SK-N-SH (cell line): ENCODE measurements around the gene GPR6.

Experiments used
- CTCF ChIP-seq: fragments of 200-600 bp; sonication (generic); IDR thresholded peaks from 2 replicates; pipeline ENCODE4 v1.6.1; 2017; ENCODE audit warnings: antibody characterized with exemption, mild to moderate bottlenecking, moderate library complexity
- MXI1 ChIP-seq: IDR thresholded peaks from 2 replicates; pipeline ENCODE4 v1.6.1; 2012; ENCODE audit warnings: mild to moderate bottlenecking, low read depth, low read length, improper control_type of control experiment
- NFIC ChIP-seq: IDR thresholded peaks from 2 replicates; pipeline ENCODE4 v1.4.0; 2012; ENCODE audit warnings: borderline replicate concordance
- TAF1 ChIP-seq: IDR thresholded peaks from 2 replicates; pipeline ENCODE4 v1.6.1; 2012; ENCODE audit warnings: low read depth, mild to moderate bottlenecking, low read length, moderate library complexity, borderline replicate concordance

GRCh38 chr6:109998159-109998785 is 20.2 kb downstream of the GPR6 start:
- TF ChIP-seq NFIC (no peak), CTCF (no peak), TAF1 (no peak), MXI1 (no peak)
